Stimulated activated CD4-positive, alpha-beta T cell treated with anti-CD3 and anti-CD28 coated beads, TNF-alpha, amount 100 ng/mL, for 1 hour (primary cell): ENCODE results near the gene PLEKHM3.

ENCODE experiments used
- DNase-seq, 3 donors: peaks; one replicate each; pipeline ENCODE4 v3.0.0-alpha.2; 2020; ENCODE audit warnings: low read depth in 3 of 3, low spot score in 1 of 3

PLEKHM3 gene

GRCh38 chr2:208025037-208025813 lies at the start of gene PLEKHM3:
Gene PLEKHM3, minus strand, starts transcription at chr2:208025527. Its CDS starts 23,888 bp downstream, at chr2:208001639.
- peak; percentile 38 to 68 (median 58) for DNase-seq

- no peak for DNase-seq
Observed at GRCh38 chr2:208074610-208075356, 49.5 kb upstream of the PLEKHM3 start.

DNA sequence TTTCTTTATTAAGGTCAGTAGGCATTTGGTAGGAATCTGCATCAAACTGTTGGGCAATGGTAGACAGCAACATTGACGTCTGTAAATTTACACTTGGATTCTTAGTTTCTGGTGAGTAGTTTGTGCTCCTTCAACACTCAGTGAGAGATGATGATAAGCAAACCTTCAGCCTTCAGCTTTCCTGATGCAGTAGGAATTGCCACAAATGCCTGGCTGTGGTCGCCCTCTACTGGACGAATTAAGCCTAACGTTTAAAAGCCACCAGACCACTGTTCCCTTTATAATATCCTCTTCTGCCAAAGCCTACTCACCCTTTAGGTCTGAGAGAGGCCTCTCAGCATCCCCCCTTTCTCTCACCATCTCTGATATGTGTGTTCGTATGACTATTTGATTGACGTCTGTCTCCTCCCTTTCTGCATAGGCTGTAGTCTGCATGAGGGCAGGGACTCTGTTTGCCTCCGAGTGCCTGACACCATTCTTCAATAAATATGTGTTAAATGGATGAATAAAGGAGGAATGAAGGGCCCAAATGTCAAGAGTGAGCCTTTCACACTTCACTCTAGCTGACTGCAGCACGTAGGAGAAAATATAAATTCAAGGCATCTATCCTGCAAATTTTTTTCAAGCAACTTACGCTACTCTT lies 47.0 kb upstream of the PLEKHM3 start:
- DNase-seq, result peak in 2 of 3 donors; percentile 5 to 18

DNA sequence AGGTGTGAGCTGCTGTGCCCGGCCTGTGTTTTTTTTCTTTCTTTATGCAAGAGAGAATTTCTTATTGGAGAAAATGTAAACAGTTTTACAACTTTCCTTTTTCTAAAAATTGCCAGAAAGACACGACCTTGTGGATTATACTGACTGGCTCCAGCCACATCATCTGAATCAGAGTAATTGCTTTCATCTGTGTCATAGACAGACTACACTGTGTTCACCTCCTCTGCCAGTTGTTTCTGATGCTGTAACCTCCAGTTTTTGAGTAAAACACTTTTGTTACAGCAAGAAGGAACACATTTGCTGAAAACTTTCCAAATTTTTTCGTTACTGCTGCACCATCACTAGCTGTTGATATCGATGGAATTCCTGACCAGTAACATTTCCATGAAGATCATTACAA lies 43.9 kb upstream of the PLEKHM3 start:
- no peak for DNase-seq

DNA sequence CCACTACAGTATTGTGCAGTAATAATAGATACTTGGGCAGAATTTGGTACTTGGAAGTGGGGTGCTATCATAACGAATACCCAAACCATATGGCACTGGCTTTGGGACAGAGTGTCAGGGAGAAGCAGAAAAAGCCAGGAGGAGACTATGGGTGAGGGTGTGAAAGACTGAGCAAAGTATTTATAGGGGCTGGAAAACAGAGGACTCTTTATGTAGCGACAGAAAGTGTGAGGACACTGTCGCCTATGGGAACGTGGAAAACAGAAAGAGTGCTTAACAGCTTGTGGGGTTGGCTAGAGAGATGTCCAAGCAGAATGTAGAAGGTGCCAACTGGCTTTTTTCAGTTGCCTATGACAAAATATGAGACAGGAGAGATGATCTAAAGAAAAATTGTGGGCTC lies 40.7 kb upstream of the PLEKHM3 start:
- no peak for DNase-seq

- no peak for DNase-seq
Observed at GRCh38 chr2:208065476-208065875, 40.1 kb upstream of the PLEKHM3 start.

GRCh38 chr2:208064220-208064961 lies 39.1 kb upstream of the PLEKHM3 start:
- no peak for DNase-seq

DNA sequence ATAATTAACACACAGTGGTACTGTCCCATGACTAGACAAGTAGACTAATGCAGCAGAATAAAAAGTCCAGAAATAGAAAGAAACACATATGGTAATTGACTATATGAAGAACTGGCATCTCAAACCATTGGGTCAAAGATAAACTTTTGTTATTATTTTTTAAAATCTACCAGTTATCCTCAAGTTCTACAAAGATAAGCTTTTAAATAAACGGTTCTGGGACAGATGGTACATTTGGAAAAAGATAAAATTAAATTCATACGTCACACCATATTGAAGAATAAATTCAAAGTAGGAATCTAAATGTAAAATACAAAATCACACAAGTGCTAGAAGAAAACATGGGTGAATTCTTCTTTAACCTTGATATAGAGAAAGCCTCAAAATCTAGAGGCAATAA lies 37.6 kb upstream of the PLEKHM3 start:
- no peak for DNase-seq

GRCh38 chr2:208062113-208062512 lies 36.8 kb upstream of the PLEKHM3 start:
- DNase-seq, result no peak

- DNase-seq, result no peak
Observed at GRCh38 chr2:208057108-208057507, 31.8 kb upstream of the PLEKHM3 start.

GRCh38 chr2:208049441-208049840 lies 24.1 kb upstream of the PLEKHM3 start:
- DNase-seq, result no peak

DNA sequence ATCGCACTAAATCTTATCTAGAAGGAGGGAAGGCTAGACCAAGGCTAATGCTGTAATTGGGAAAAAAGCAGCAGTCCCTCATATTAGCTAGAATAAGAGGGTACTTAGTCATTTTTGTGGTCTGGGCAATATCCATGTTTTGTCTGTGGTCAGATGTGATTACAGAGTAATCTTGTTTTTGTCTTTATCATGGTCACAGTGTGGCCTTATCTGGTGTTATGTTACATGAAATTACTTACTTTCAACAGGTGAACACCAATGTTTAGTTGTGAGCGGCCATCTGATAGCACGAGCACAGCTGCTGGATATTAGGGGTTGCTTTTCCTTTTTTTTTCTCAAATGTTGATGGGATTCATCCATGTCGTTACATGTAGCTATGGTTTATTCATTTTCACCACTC lies 23.7 kb upstream of the PLEKHM3 start:
- no peak for DNase-seq

DNA sequence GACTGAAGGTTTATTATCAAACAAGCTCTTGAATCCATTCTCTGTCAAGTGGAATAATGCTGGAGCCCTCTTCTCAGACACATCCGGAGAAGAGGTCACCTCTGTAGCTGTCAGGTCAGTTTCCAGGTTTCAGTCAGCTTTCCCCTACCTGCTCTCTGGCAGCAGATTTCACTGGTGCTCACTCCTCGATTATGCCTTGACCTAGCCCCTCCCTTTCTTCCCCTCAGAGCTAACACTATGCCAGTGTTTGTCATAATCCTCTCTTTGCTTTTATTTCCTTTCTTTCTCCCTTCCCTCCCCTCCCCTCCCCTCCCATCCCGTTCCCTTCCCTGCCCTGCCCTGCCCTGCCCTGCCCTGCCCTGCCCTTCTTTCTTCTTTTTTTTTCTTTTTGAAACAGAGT lies 22.5 kb upstream of the PLEKHM3 start:
- no peak for DNase-seq

DNA sequence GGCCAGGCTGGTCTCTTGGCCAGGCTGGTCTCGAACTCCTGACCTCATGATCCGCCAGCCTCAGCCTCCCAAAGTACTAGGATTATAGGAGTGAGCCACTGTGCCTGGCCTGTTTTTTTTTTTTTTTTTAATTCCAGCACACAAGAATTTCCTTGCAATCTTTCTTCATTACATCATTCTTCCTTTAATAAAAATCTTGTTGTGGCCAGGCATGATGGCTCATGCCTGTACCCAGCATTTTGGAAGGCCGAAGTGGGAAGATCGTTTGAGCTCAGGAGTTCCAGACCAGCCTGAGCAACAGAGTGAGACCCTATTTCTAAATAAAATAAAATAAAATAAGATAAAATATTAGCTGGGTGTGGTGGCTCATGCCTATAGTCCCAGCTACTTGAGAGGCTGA lies 21.4 kb upstream of the PLEKHM3 start:
- DNase-seq, result no peak

- no peak for DNase-seq
Observed at GRCh38 chr2:208042450-208042849, 17.1 kb upstream of the PLEKHM3 start.

GRCh38 chr2:208042041-208042440 lies 16.7 kb upstream of the PLEKHM3 start:
- no peak for DNase-seq

- peak; percentile 18 to 59 (median 32) for DNase-seq
Observed at GRCh38 chr2:208040199-208041171, 15.2 kb upstream of the PLEKHM3 start.

DNA sequence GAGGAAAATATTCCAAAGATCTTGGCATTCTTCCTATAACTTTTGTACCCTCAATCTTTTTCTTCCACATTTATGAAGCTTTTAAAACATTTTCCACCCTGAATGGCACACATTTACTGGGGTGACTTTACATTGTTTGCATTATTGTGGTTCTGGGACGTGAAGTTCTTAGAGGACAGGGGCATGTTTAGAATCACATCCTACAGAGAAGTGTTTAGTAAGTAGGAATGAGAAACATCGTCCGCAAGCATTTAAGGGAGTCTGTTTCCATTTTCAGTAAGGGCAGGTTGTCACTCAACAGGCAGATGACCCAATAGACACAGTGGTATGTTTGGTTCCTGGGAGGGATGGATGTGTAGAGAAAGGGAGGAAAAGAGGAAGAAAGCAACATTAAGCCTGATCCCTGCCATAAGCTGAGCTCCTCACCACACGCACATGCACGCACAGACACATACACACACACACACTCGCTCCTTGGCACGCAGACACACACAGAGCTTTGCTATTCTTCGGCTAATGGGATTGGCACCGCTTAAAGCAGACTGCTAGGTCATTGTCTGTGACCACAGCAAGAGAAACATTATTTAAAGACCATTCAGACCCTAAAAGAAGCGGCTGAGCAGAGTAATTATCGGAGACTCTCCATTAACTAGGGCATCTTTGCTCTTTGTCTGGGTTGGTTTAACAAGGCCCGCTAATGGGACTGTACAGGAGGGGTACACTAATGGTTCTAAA lies 14.2 kb upstream of the PLEKHM3 start:
- no peak for DNase-seq
